Tongue (tissue), 3 donors: ENCODE results near the gene EIF5AL1. TPM values are rescaled to one million over a fixed set of nuclear protein-coding genes. Genes with fewer than 3 reads are reported as not detected.

Experiments used
- DNase-seq: peaks from one replicate; pipeline ENCODE4 v3.0.0-alpha.2; 2015
- small RNA-seq: library from RNA; depleted of rRNA; stranded (forward); fragments of <200 nt; gene quantifications from one replicate; pipeline ENCODE3, GENCODE V24; 2014; ENCODE audit warnings: low replicate concordance
- total RNA-seq: library from RNA; depleted of rRNA; stranded (reverse); fragments of >200 nt; gene quantifications from one replicate; pipeline ENCODE4 v1.2.3, GENCODE V29; 2014

Gene EIF5AL1
- total RNA-seq, 1 donor from 2014 or later: 0.10 TPM

GRCh38 chr10:79559726-79560125 lies 47.4 kb downstream of the EIF5AL1 start:
- DNase-seq: no peak

- DNase-seq: no peak
Observed at GRCh38 chr10:79560160-79560709, 47.9 kb downstream of the EIF5AL1 start, which contains the start of gene SFTPA2. TSS of gene SFTPA2 (minus strand) at chr10:79560407. CDS start at chr10:79559483, 924 bp downstream.

GRCh38 chr10:79561257-79561656 lies 48.9 kb downstream of the EIF5AL1 start:
- no peak for DNase-seq

- DNase-seq: peak; percentile 73
Observed at GRCh38 chr10:79562135-79562756, 49.9 kb downstream of the EIF5AL1 start.

- no peak for DNase-seq
Observed at GRCh38 chr10:79563426-79563825, 51.1 kb downstream of the EIF5AL1 start.

Small RNA genes lying within 50 kb of the gene (small RNA-seq; reads per million reads assigned to genes)
- gene BX248123.2: not detected
- gene RPS12P18: not detected

Other genes starting within 250 kb of the EIF5AL1 start
- gene PPIF, start 165.1 kb upstream of the EIF5AL1 start, total RNA-seq: 26.6 TPM
- 41.9 TPM for gene ZCCHC24, start 66.9 kb upstream of the EIF5AL1 start, total RNA-seq
- 0.62 TPM for gene SFTPA2, start 47.9 kb downstream of the EIF5AL1 start, total RNA-seq
- gene SFTPA1, start 98.4 kb downstream of the EIF5AL1 start, total RNA-seq: not detected
- gene NUTM2B, start 190.7 kb downstream of the EIF5AL1 start, total RNA-seq: 0.10 TPM